PFSK-1 (cell line): ENCODE measurements around the gene SNX18.

Source experiments
- POLR2AphosphoS5 ChIP-seq: IDR thresholded peaks from 2 replicates; pipeline ENCODE4 v1.6.1; 2012; ENCODE audit warnings: low read depth, mild to moderate bottlenecking, control low read depth, low read length, moderate library complexity
- REST ChIP-seq, 2 experiments: IDR thresholded peaks; 2 replicates each; pipeline versions ENCODE4 v1.6.1 to v1.8.0; 2011 to 2012; ENCODE audit warnings: low read depth in 2 of 2, low read length in 2 of 2, control low read depth in 1 of 2, inconsistent platforms in 1 of 2, mild to moderate bottlenecking in 1 of 2, moderate library complexity in 1 of 2; ENCODE audit not compliant: insufficient read depth in 1 of 2
- SIN3A ChIP-seq: IDR thresholded peaks from 2 replicates; pipeline ENCODE4 v1.6.1; 2012; ENCODE audit warnings: mild to moderate bottlenecking, low read length, moderate library complexity, borderline replicate concordance; ENCODE audit not compliant: insufficient read depth
- TAF1 ChIP-seq: IDR thresholded peaks from 2 replicates; pipeline ENCODE4 v1.6.1; 2012; ENCODE audit warnings: low read length, control low read depth, borderline replicate concordance; ENCODE audit not compliant: insufficient read depth

DNA sequence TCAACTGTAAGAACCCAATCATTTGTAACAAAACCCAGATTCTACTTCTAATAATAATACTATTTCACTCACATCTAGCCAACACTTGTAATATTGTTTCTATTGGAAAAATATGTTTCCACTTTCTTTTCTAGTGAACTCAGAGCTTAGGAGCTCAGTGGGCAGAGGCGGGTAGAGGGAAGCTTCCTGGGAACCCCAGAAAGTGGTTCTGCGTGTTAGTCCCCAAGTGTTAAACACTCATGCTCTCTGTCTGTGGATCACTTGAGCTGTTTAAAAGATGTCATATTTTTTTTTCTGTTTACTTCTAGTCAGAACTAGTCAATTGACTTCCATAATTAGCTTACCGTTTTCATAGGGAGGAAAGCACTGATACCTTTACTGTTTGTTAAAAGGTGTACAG lies 20.6 kb downstream of the SNX18 start:
- TF ChIP-seq POLR2AphosphoS5 (no peak), TAF1 (no peak), REST (IDR thresholded peaks at IDR 0.05; ENCODE audit: insufficient read depth in 1 of 2, low read depth in 2 of 2, low read length in 2 of 2) (no peak), SIN3A (no peak)
